Gastrocnemius medialis (tissue), 4 donors: Measurements from ENCODE around the gene FNDC3A. TPM values are rescaled to one million over a fixed set of nuclear protein-coding genes. Genes with fewer than 3 reads are reported as not detected.
A peak's percentile ranks its signal among the peaks of the same experiment; 100 is the strongest.

ENCODE experiments used
- ATAC-seq, 2 donors: fragments of 150-250 bp; one replicate each; pipeline ENCODE4 v1.9.1; 2016
- DNase-seq, 2 donors: peaks; one replicate each; pipeline ENCODE4 v3.0.0-alpha.2; 2019
- H3K27ac ChIP-seq, 4 donors: fragments of 200-600 bp; sonication (generic); 1 replicate in 1 of 4; 2 replicates in 3 of 4; pipeline ENCODE4 v1.5.1; 2016 to 2018; ENCODE audit warnings: mild to moderate bottlenecking in 2 of 4, moderate library complexity in 1 of 4
- H3K27me3 ChIP-seq, 3 donors: fragments of 200-600 bp; sonication (generic) in 2 of 3; 1 replicate in 1 of 3; 2 replicates in 2 of 3; pipeline versions ENCODE4 v1.5.1 to v1.6.0; 2016 to 2019; ENCODE audit warnings: mild to moderate bottlenecking in 1 of 3, moderate library complexity in 1 of 3
- H3K36me3 ChIP-seq, 2 donors: fragments of 200-600 bp; sonication (generic) in 1 of 2; one replicate each; pipeline ENCODE4 v1.5.1; 2017 to 2018
- H3K4me1 ChIP-seq, 2 donors: fragments of 200-600 bp; sonication (generic) in 1 of 2; one replicate each; pipeline ENCODE4 v1.5.1; 2016 to 2017; ENCODE audit warnings: mild to moderate bottlenecking in 2 of 2
- H3K4me3 ChIP-seq, 4 donors: fragments of 200-600 bp; sonication (generic) in 3 of 4; 1 replicate in 1 of 4; 2 replicates in 3 of 4; pipeline ENCODE4 v1.5.1; 2016 to 2019; ENCODE audit warnings: mild to moderate bottlenecking in 2 of 4
- H3K9me3 ChIP-seq, 3 donors: fragments of 200-600 bp; sonication (generic) in 2 of 3; 1 replicate in 1 of 3; 2 replicates in 2 of 3; pipeline ENCODE4 v1.5.1; 2016 to 2019
- CTCF ChIP-seq, 5 experiments: fragments of 450-650 bp in 3 of 5; fragments of 200-600 bp in 2 of 5; sonication (generic) in 2 of 5; IDR thresholded peaks in 4 of 5; conservative IDR thresholded peaks in 1 of 5; 1 replicate in 4 of 5; 2 replicates in 1 of 5; pipeline ENCODE4 v1.5.1; 2016 to 2019; ENCODE audit warnings: antibody characterized with exemption in 5 of 5, mild to moderate bottlenecking in 3 of 5, moderate library complexity in 3 of 5
- POLR2A ChIP-seq, 2 donors: fragments of 450-650 bp; IDR thresholded peaks; one replicate each; pipeline ENCODE4 v1.6.1; 2017; ENCODE audit warnings: antibody characterized with exemption in 2 of 2, mild to moderate bottlenecking in 2 of 2, moderate library complexity in 2 of 2
- in situ Hi-C, 4 donors: fragments of 200-750 bp; cut with MboI; loops; one replicate each; pipeline versions ENCODE4 v1.15.0 to v1.8.0; 2017; ENCODE audit warnings: low sequenced_read_pairs in 4 of 4
- intact Hi-C: fragments of 100-400 bp; cut with DNase I; formaldehyde crosslinking; loops from one replicate; pipeline ENCODE4 v1.15.1; 2023; ENCODE audit warnings: low total_unique reads
- total RNA-seq, 4 donors: library from RNA; depleted of rRNA; stranded (reverse); fragments of >200 nt; gene quantifications; one replicate each; pipeline versions ENCODE4 v1.1.0 to v1.2.3, GENCODE V29; 2016

FNDC3A gene
- total RNA-seq, 4 donors from 2014 or later = 9.6 to 18.3 (median 10.4) TPM

- Histone ChIP-seq H3K27ac (no peak overlapping the region), H3K36me3 (no peaks in the 10 kb centered on the region), H3K9me3 (no peaks in the 10 kb centered on the region), H3K4me1 (peaks cover 13 to 25% of the 10 kb centered on the region in 2 donors), H3K4me3 (no peak overlapping the region), H3K27me3 (no peaks in the 10 kb centered on the region)
- DNase-seq (no peak), ATAC-seq (no peak)
- in situ Hi-C loops (loop anchor here in 1 of 4 donors (10.0 kb wide), 1 partner anchor 131 kb away; no protein-coding TSS in a partner anchor), intact Hi-C loops (loop anchor here (10.0 kb wide), 1 partner anchor 121 kb away; no protein-coding TSS in a partner anchor)
- no peak for TF ChIP-seq POLR2A (IDR thresholded peaks at IDR 0.05)
- no peak for TF ChIP-seq CTCF (IDR thresholded peaks at IDR 0.05 in 4 of 5, conservative IDR thresholded peaks at IDR 0.05 in 1 of 5)
Observed at GRCh38 chr13:48973845-48974431, 1.8 kb upstream of the FNDC3A start.

- H3K9me3 ChIP-seq = no peaks in the 10 kb centered on the region
- peaks cover 18 to 28% of the 10 kb centered on the region in 2 donors for H3K4me1 ChIP-seq
- peak; percentile 57 to 59 for ATAC-seq
- peak in 1 of 2 donors; percentile 44 for DNase-seq
- intact Hi-C loops (loop anchor here (5.0 to 10.0 kb wide), 3 partner anchors 120 to 272 kb away; partner anchors contain the start of gene CDADC1), in situ Hi-C loops (loop anchor here in 1 of 4 donors (10.0 kb wide), 1 partner anchor 130 kb away; no protein-coding TSS in a partner anchor)
- peak in 1 of 2 donors; percentile 53 for TF ChIP-seq POLR2A (IDR thresholded peaks at IDR 0.05)
- peak in 3 of 5 experiments; percentile 10 to 16 (median 13) for TF ChIP-seq CTCF (IDR thresholded peaks at IDR 0.05 in 4 of 5, conservative IDR thresholded peaks at IDR 0.05 in 1 of 5)
- no peaks in the 10 kb centered on the region for H3K36me3 ChIP-seq
- H3K4me3 ChIP-seq = peak overlapping the region; percentile 88 to 96 (median 92)
- no peaks in the 10 kb centered on the region for H3K27me3 ChIP-seq
- H3K27ac ChIP-seq = peak overlapping the region; percentile 98 to 99 (median 98)
Observed at GRCh38 chr13:48975101-48975855, 434 bp upstream of the FNDC3A start.

GRCh38 chr13:48976576-48977285 is 1.0 kb downstream of the FNDC3A start:
- Histone ChIP-seq H3K4me3 (peak overlapping the region; percentile 88 to 96 (median 92)), H3K4me1 (peaks cover 18 to 28% of the 10 kb centered on the region in 2 donors), H3K9me3 (no peaks in the 10 kb centered on the region), H3K27ac (peak overlapping the region; percentile 98 to 99 (median 98)), H3K27me3 (no peaks in the 10 kb centered on the region), H3K36me3 (no peaks in the 10 kb centered on the region)
- TF ChIP-seq CTCF (IDR thresholded peaks at IDR 0.05 in 4 of 5, conservative IDR thresholded peaks at IDR 0.05 in 1 of 5) (no peak), POLR2A (IDR thresholded peaks at IDR 0.05) (no peak)
- in situ Hi-C loops = loop anchor here in 1 of 4 donors (10.0 kb wide), 1 partner anchor 128 kb away; no protein-coding TSS in a partner anchor
- ATAC-seq (peak; percentile 55 to 61), DNase-seq (peak; percentile 44 to 54)
- intact Hi-C loops = loop anchor here (5.0 to 10.0 kb wide), 3 partner anchors 118 to 271 kb away; partner anchors contain the start of gene CDADC1

GRCh38 chr13:48977286-48977625 is 1.5 kb downstream of the FNDC3A start:
- intact Hi-C loops (loop anchor here (5.0 to 10.0 kb wide), 3 partner anchors 118 to 270 kb away; partner anchors contain the start of gene CDADC1), in situ Hi-C loops (loop anchor here in 1 of 4 donors (10.0 kb wide), 1 partner anchor 128 kb away; no protein-coding TSS in a partner anchor)
- no peak for TF ChIP-seq CTCF (IDR thresholded peaks at IDR 0.05 in 4 of 5, conservative IDR thresholded peaks at IDR 0.05 in 1 of 5)
- TF ChIP-seq POLR2A (IDR thresholded peaks at IDR 0.05) = no peak
- H3K4me3 ChIP-seq = peak overlapping the region; percentile 88 to 96 (median 92)
- peak overlapping the region; percentile 98 to 99 (median 98) for H3K27ac ChIP-seq
- no peak for DNase-seq
- H3K27me3 ChIP-seq = no peaks in the 10 kb centered on the region
- no peak for ATAC-seq
- peaks cover 18 to 28% of the 10 kb centered on the region in 2 donors for H3K4me1 ChIP-seq
- H3K36me3 ChIP-seq = no peaks in the 10 kb centered on the region
- H3K9me3 ChIP-seq = no peaks in the 10 kb centered on the region
